HG03097 (cell line): ENCODE data around the gene JMJD6.

ENCODE experiments used
- ATAC-seq: cut with Tn5 transposase; IDR thresholded peaks from one replicate; pipeline ENCODE4 v1.9.1; 2021; ENCODE audit not compliant: unreplicated experiment, low FRiP score

Gene JMJD6

GRCh38 chr17:76683011-76683755 lies 43.2 kb downstream of the JMJD6 start:
- ATAC-seq, result no peak

DNA sequence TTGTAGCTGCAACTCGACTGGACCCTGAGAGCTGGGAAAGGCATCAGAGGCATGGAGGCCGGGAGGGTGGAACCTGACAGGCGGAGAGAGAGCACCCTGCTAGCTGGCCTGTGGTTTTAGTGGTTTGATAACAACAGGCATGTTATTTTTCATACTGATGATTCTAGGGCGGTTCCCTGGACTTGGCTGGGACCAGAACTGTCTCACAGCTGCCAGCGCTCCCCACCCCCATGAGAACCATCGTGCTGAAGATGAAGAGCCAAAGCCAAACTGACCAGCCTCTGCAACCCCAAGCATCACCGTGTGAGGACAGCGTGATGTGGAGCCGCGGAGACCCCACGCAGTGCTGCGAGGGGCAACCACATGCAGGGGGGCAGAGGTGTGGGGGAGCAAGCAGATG lies 44.1 kb downstream of the JMJD6 start:
- ATAC-seq, result no peak

- no peak for ATAC-seq
These were observed 44.9 kb downstream of the JMJD6 start for GRCh38 chr17:76681222-76682137.

DNA sequence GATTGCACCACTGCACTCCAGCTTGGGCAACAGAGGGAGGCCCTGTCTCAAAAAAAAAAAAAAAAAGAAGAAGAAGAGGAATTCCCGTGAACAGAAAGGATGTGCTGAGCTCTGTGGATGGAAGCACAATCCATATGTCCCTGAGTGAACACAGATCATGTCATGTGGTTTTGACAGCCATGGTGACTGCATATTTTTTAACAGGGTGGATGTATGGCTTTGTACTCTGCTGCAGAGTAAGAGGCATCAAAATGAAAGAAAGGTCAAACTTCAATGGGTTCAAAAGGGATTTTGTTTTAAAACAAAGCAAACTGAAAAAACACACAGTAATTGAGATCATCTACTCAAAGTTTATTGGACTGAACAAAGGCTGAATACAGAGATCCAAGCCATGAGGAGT lies 47.2 kb downstream of the JMJD6 start:
- ATAC-seq, result no peak

DNA sequence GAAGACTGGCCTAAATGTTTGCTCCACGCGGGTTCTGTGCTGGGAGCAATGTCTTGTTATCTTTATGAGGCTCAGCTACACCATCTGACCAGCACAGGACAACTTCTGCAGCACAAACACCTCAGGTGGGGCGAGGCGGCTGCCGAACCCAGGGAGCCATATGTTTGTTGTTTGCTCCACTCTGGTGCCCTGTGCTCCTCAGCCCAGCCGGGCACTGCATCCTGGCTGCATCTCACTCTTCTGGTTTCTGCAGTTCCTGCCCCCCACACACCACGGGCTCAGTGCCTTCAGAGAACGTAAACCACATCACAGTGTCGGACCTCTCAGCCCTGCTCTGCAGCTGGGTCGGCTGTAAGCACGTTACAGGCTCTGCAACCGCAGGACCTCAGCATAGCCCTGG lies 48.1 kb downstream of the JMJD6 start:
- no peak for ATAC-seq

GRCh38 chr17:76677406-76677805 lies 49.0 kb downstream of the JMJD6 start:
- ATAC-seq, result no peak

GRCh38 chr17:76676629-76677028 lies 49.8 kb downstream of the JMJD6 start:
- no peak for ATAC-seq

GRCh38 chr17:76675648-76676047 lies 50.8 kb downstream of the JMJD6 start:
- no peak for ATAC-seq

GRCh38 chr17:76674600-76674999 lies 51.8 kb downstream of the JMJD6 start:
- no peak for ATAC-seq

DNA sequence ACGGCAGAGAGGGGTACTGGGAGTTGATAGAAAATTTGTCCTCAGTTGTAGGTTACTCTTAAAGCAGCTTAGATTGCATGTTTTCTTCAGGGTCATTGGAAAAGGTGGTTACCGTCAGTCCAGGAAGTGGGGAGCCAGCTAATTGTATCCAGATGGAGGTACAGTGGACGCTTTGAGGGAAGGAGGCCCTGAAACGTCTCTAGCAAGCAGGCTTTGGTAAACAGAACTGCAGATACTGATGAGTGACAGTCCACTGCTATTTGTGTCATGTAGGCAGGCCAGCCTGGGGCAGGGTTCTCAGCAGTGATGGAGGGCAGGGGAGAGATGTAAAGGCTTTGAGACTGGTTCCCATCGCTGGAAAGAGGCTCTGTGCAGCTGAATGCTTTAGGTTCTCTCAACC lies 52.7 kb downstream of the JMJD6 start:
- ATAC-seq, result no peak

DNA sequence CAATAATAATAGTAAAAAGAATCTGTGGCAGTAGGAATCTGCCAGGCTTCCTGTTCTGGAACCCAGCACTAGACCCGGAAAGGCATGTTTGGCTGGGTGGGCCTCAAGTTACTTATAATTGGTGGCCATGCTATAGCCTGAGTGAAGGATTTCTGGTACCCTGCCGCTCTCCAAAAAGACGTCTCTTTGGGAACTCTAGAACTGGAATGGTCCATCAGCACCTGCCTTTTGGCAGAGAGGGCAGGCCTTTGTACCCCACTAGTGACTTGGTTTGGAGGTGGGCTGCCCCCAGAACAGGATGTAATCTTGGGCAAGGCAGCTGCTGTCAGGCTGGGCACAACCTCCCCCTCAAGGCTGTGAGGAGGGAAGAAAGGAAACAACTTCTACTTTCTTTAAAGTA lies 53.5 kb downstream of the JMJD6 start:
- no peak for ATAC-seq

DNA sequence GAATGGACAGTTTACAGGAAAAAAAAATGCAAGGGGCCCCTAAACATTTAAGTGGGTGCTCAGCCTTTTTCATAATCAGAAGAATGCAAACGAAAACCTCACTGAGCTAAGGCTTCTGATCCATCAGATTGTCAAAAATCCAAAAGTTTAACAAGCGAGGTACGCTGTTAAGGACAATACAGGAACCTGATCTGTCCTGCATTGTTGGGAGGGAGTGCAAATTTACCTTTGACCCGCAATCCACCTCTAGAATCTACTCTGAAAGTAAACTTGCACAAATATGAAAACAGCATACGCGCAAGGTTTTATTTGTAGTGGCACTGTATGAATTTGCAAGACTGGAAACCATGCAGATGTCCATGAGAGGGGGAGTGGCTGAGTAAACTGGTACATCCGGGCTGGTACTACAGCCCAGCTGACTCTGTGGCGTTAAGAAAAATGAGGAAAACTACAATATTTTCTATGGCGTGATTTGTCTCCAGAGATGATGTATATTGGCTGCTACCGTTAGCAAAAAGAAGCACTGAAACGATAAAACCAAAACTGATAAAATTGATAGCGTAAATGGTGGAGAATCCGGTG lies 54.0 kb downstream of the JMJD6 start:
- no peak for ATAC-seq

GRCh38 chr17:76671912-76672262 lies 54.5 kb downstream of the JMJD6 start:
- peak; percentile 9 for ATAC-seq

GRCh38 chr17:76671123-76671911 lies 55.1 kb downstream of the JMJD6 start:
- peak; percentile 95 for ATAC-seq

DNA sequence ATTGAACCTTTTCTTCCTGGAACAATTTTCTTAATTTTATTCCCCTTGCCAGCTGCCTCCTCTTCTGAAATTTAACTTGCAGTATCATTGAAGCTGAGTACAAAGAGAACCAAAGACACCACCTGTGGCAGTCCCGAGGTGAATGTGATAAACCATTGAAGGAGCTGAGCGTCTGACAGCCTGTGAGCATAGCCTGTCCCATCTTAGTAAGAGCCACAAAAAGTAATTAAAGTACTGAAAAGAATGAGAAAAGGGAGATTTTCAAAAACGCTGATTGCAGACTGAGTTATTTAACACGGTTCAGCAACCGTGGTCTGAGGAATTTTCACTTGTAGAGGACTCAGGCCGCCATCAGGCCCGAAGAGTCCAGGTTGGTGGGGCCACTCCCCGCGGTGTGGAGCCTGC lies 55.7 kb downstream of the JMJD6 start:
- ATAC-seq, result no peak

- no peak for ATAC-seq
These were observed 56.2 kb downstream of the JMJD6 start for GRCh38 chr17:76670020-76670717.
